ENCODE measurements around the gene SIN3B. TPM values are rescaled to one million over a fixed set of nuclear protein-coding genes. Genes with fewer than 3 reads are reported as not detected.

Gene SIN3B
- total RNA-seq, 6 experiments from 2014 or later, result 29.6 to 39.4 (median 35.2) TPM

- Mint-ChIP-seq H3K27me3 (ENCODE audit: insufficient read depth) (peaks cover 2% of the 10 kb centered on the region), H3K4me1 (ENCODE audit: low read depth) (no peaks in the 10 kb centered on the region), H3K36me3 (ENCODE audit: low read depth) (peaks cover 15% of the 10 kb centered on the region), H3K9me3 (peaks cover 16% of the 10 kb centered on the region), H3K27ac (no peak overlapping the region), H3K4me3 (no peak overlapping the region; the same call in 1 of the 2 replicates)
- TF ChIP-seq CTCF (IDR thresholded peaks at IDR 0.05), result no peak
- no peak for DNase-seq
These were observed 57.2 kb downstream of the SIN3B start for GRCh38 chr19:16886305-16886880.

DNA sequence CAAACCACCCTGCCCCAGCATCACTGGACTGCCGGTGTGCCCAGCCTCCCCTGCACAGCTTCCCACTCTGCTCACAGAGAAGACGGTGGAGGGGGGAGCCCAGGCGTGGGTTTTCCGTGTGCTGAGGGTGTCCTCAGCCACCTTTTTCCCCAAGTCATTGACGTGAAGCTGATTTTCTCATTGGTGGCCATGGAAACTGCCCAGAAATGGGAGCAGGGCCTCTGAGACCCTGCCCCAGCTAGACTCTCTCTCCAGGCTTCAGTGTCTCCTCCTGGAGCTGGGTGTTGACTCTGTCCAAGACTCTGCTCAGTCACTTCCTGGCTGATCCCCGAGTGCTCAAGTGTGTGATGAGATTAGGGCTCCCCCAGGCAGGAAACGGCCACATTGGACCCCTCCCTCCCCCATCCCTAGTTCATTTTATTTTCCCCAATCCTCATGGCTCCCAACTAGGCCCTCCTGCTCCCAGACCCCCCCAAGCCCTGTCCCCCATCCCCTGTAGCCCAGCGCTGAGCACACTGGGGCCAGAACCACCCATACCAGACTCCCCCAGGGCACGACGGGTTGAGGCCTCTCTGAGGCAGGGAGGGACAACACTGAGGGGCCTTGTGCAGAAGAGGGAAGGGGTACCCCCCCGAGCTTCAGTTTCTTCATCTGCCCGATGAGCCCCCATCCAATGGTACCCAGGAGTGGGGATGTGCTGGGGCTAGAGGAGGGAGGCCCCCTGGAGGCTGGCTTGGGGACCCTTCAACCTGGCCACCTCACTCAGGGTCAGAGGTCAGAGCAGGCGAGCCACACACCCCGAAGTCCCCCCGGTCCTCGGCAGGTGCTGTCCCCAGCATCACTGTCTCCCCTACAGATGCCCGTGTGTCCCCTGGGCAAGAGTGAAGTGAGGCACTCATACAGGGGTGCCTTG is 58.4 kb downstream of the SIN3B start:
- Mint-ChIP-seq H3K4me3 (no peak overlapping the region), H3K4me1 (ENCODE audit: low read depth) (no peaks in the 10 kb centered on the region), H3K9me3 (peaks cover 7% of the 10 kb centered on the region), H3K36me3 (ENCODE audit: low read depth) (peaks cover 6% of the 10 kb centered on the region; the same call in 1 of the 2 replicates), H3K27ac (no peak overlapping the region), H3K27me3 (ENCODE audit: insufficient read depth) (peaks cover 3% of the 10 kb centered on the region; the same call in 1 of the 2 replicates)
- DNase-seq, result no peak
- no peak for TF ChIP-seq CTCF (IDR thresholded peaks at IDR 0.05)

- no peaks in the 10 kb centered on the region for H3K36me3 Mint-ChIP-seq (ENCODE audit: low read depth)
- no peak for DNase-seq
- no peak within 1 kb of the TSS for H3K4me3 Mint-ChIP-seq
- H3K9me3 Mint-ChIP-seq, result no peaks in the 10 kb centered on the region
- H3K4me1 Mint-ChIP-seq (ENCODE audit: low read depth), result no peaks in the 10 kb centered on the region
- no peak within 1 kb of the TSS for H3K27ac Mint-ChIP-seq
- no peak for TF ChIP-seq CTCF (IDR thresholded peaks at IDR 0.05)
- peaks cover 9% of the 10 kb centered on the region; the same call in 1 of the 2 replicates for H3K27me3 Mint-ChIP-seq (ENCODE audit: insufficient read depth)
These were observed 59.6 kb downstream of the SIN3B start, which contains the start of gene F2RL3 for GRCh38 chr19:16888629-16889365. F2RL3 (plus strand) TSS chr19:16888999; CDS start chr19:16889190, 191 bp downstream.

DNA sequence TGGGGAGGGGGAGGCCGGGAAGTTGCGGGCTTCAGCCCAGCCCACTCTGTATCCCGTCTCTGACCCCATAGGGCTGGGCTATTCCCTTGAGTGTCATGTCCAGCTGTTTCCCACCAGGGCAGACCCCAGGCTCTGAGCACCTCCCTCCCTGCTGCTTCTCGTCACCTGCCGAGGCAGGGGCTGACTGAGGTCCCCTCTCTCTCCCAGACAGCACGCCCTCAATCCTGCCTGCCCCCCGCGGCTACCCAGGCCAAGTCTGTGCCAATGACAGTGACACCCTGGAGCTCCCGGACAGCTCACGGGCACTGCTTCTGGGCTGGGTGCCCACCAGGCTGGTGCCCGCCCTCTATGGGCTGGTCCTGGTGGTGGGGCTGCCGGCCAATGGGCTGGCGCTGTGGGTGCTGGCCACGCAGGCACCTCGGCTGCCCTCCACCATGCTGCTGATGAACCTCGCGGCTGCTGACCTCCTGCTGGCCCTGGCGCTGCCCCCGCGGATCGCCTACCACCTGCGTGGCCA is 60.2 kb downstream of the SIN3B start:
- H3K4me3 Mint-ChIP-seq, result no peak overlapping the region
- TF ChIP-seq CTCF (IDR thresholded peaks at IDR 0.05), result no peak

DNA sequence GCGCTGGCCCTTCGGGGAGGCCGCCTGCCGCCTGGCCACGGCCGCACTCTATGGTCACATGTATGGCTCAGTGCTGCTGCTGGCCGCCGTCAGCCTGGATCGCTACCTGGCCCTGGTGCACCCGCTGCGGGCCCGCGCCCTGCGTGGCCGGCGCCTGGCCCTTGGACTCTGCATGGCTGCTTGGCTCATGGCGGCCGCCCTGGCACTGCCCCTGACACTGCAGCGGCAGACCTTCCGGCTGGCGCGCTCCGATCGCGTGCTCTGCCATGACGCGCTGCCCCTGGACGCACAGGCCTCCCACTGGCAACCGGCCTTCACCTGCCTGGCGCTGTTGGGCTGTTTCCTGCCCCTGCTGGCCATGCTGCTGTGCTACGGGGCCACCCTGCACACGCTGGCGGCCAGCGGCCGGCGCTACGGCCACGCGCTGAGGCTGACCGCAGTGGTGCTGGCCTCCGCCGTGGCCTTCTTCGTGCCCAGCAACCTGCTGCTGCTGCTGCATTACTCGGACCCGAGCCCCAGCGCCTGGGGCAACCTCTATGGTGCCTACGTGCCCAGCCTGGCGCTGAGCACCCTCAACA is 60.8 kb downstream of the SIN3B start:
- peaks cover 15% of the 10 kb centered on the region for H3K27me3 Mint-ChIP-seq (ENCODE audit: insufficient read depth)
- no peaks in the 10 kb centered on the region for H3K36me3 Mint-ChIP-seq (ENCODE audit: low read depth)
- no peaks in the 10 kb centered on the region for H3K9me3 Mint-ChIP-seq
- no peak overlapping the region for H3K27ac Mint-ChIP-seq
- DNase-seq, result no peak
- no peaks in the 10 kb centered on the region for H3K4me1 Mint-ChIP-seq (ENCODE audit: low read depth)
- no peak overlapping the region for H3K4me3 Mint-ChIP-seq
- TF ChIP-seq CTCF (IDR thresholded peaks at IDR 0.05), result no peak

More for the DNA sequence above, 60.2 kb downstream of the SIN3B start:
- Mint-ChIP-seq H3K27me3 (ENCODE audit: insufficient read depth) (peaks cover 10% of the 10 kb centered on the region), H3K9me3 (no peaks in the 10 kb centered on the region), H3K4me1 (ENCODE audit: low read depth) (no peaks in the 10 kb centered on the region), H3K27ac (no peak overlapping the region), H3K36me3 (ENCODE audit: low read depth) (no peaks in the 10 kb centered on the region)
- DNase-seq, result no peak

Data from HFFc6 (cell line).